ENCODE results near the gene HOXB8. TPM values are rescaled to one million over a fixed set of nuclear protein-coding genes. Genes with fewer than 3 reads are reported as not detected.

The HOXB8 gene
- total and polyA plus RNA-seq, 2 experiments from 2014 or later = not detected

- TF ChIP-seq, protein P1, sequence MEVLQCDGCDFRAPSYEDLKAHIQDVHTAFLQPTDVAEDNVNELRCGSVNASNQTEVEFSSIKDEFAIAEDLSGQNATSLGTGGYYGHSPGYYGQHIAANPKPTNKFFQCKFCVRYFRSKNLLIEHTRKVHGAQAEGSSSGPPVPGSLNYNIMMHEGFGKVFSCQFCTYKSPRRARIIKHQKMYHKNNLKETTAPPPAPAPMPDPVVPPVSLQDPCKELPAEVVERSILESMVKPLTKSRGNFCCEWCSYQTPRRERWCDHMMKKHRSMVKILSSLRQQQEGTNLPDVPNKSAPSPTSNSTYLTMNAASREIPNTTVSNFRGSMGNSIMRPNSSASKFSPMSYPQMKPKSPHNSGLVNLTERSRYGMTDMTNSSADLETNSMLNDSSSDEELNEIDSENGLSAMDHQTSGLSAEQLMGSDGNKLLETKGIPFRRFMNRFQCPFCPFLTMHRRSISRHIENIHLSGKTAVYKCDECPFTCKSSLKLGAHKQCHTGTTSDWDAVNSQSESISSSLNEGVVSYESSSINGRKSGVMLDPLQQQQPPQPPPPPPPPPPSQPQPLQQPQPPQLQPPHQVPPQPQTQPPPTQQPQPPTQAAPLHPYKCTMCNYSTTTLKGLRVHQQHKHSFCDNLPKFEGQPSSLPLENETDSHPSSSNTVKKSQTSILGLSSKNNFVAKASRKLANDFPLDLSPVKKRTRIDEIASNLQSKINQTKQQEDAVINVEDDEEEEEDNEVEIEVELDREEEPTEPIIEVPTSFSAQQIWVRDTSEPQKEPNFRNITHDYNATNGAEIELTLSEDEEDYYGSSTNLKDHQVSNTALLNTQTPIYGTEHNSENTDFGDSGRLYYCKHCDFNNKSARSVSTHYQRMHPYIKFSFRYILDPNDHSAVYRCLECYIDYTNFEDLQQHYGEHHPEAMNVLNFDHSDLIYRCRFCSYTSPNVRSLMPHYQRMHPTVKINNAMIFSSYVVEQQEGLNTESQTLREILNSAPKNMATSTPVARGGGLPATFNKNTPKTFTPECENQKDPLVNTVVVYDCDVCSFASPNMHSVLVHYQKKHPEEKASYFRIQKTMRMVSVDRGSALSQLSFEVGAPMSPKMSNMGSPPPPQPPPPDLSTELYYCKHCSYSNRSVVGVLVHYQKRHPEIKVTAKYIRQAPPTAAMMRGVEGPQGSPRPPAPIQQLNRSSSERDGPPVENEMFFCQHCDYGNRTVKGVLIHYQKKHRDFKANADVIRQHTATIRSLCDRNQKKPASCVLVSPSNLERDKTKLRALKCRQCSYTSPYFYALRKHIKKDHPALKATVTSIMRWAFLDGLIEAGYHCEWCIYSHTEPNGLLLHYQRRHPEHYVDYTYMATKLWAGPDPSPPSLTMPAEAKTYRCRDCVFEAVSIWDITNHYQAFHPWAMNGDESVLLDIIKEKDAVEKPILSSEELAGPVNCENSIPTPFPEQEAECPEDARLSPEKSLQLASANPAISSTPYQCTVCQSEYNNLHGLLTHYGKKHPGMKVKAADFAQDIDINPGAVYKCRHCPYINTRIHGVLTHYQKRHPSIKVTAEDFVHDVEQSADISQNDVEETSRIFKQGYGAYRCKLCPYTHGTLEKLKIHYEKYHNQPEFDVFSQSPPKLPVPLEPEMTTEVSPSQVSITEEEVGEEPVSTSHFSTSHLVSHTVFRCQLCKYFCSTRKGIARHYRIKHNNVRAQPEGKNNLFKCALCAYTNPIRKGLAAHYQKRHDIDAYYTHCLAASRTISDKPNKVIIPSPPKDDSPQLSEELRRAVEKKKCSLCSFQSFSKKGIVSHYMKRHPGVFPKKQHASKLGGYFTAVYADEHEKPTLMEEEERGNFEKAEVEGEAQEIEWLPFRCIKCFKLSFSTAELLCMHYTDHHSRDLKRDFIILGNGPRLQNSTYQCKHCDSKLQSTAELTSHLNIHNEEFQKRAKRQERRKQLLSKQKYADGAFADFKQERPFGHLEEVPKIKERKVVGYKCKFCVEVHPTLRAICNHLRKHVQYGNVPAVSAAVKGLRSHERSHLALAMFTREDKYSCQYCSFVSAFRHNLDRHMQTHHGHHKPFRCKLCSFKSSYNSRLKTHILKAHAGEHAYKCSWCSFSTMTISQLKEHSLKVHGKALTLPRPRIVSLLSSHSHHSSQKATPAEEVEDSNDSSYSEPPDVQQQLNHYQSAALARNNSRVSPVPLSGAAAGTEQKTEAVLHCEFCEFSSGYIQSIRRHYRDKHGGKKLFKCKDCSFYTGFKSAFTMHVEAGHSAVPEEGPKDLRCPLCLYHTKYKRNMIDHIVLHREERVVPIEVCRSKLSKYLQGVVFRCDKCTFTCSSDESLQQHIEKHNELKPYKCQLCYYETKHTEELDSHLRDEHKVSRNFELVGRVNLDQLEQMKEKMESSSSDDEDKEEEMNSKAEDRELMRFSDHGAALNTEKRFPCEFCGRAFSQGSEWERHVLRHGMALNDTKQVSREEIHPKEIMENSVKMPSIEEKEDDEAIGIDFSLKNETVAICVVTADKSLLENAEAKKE (CRISPR knock-in tag; IDR thresholded peaks at IDR 0.05) = no peak
- no peak for TF ChIP-seq NANOG (IDR thresholded peaks at IDR 0.05; ENCODE audit: borderline replicate concordance)
- TF ChIP-seq EZH2 (IDR thresholded peaks at IDR 0.05; ENCODE audit: low read depth, unreplicated experiment) = no peak
- TF ChIP-seq CREB1 (CRISPR knock-in tag; IDR thresholded peaks at IDR 0.05; ENCODE audit: low read depth) = no peak
- TF ChIP-seq, protein P2, sequence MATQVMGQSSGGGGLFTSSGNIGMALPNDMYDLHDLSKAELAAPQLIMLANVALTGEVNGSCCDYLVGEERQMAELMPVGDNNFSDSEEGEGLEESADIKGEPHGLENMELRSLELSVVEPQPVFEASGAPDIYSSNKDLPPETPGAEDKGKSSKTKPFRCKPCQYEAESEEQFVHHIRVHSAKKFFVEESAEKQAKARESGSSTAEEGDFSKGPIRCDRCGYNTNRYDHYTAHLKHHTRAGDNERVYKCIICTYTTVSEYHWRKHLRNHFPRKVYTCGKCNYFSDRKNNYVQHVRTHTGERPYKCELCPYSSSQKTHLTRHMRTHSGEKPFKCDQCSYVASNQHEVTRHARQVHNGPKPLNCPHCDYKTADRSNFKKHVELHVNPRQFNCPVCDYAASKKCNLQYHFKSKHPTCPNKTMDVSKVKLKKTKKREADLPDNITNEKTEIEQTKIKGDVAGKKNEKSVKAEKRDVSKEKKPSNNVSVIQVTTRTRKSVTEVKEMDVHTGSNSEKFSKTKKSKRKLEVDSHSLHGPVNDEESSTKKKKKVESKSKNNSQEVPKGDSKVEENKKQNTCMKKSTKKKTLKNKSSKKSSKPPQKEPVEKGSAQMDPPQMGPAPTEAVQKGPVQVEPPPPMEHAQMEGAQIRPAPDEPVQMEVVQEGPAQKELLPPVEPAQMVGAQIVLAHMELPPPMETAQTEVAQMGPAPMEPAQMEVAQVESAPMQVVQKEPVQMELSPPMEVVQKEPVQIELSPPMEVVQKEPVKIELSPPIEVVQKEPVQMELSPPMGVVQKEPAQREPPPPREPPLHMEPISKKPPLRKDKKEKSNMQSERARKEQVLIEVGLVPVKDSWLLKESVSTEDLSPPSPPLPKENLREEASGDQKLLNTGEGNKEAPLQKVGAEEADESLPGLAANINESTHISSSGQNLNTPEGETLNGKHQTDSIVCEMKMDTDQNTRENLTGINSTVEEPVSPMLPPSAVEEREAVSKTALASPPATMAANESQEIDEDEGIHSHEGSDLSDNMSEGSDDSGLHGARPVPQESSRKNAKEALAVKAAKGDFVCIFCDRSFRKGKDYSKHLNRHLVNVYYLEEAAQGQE (IDR thresholded peaks at IDR 0.05; ENCODE audit: unreplicated experiment) = no peak
- no peak for TF ChIP-seq EZH2phosphoT487 (IDR thresholded peaks at IDR 0.05; ENCODE audit: unreplicated experiment)
These were observed 17.6 kb downstream of the HOXB8 start (continued) for GRCh38 chr17:48597528-48597777.
